H1 (cell line): ENCODE measurements around the gene ABI3. TPM values are rescaled to one million over a fixed set of nuclear protein-coding genes. Genes with fewer than 3 reads are reported as not detected.

Source experiments
- EGR1 ChIP-seq: IDR thresholded peaks from 2 replicates; pipeline ENCODE4 v1.6.1; 2011; ENCODE audit warnings: low read depth, low read length, borderline replicate concordance
- JUND ChIP-seq: IDR thresholded peaks from 2 replicates; pipeline ENCODE4 v1.6.1; 2011; ENCODE audit warnings: mild to moderate bottlenecking, improper control_type of control experiment, low read length
- MAX ChIP-seq: IDR thresholded peaks from 2 replicates; pipeline ENCODE4 v1.6.1; 2012; ENCODE audit warnings: inconsistent platforms
- POU5F1 ChIP-seq: IDR thresholded peaks from 2 replicates; pipeline ENCODE4 v1.6.1; 2011; ENCODE audit warnings: low read depth, mild to moderate bottlenecking, low read length, moderate library complexity
- SP1 ChIP-seq: IDR thresholded peaks from 2 replicates; pipeline ENCODE4 v1.6.1; 2011; ENCODE audit warnings: low read depth, low read length
- TCF12 ChIP-seq: IDR thresholded peaks from 2 replicates; pipeline ENCODE4 v1.6.1; 2011; ENCODE audit warnings: low read depth, mild to moderate bottlenecking, low read length
- TEAD4 ChIP-seq: IDR thresholded peaks from 2 replicates; pipeline ENCODE4 v1.6.1; 2012; ENCODE audit warnings: low read depth, low read length, inconsistent platforms, mixed read lengths
- polyA plus RNA-seq, 7 experiments: library from polyadenylated mRNA; depleted of rRNA in 3 of 7; stranded (reverse) in 5 of 7; unstranded in 2 of 7; fragments of >200 nt in 5 of 7; fragments of 200-250 nt in 2 of 7; gene quantifications; 1 replicate in 5 of 7; 2 replicates in 1 of 7; 4 replicates in 1 of 7; pipeline versions ENCODE4 v1.2.1 to v1.2.3, GENCODE V29; 2011 to 2013; ENCODE audit warnings: missing spikeins in 2 of 7, mixed read lengths in 2 of 7
- total RNA-seq: library from RNA; stranded (reverse); fragmentation: NEBNext Ultra II Directional; extraction: Animal tissue kit (Norgen Biotek cat#: 25700); gene quantifications from 2 replicates; pipeline ENCODE4 v1.2.1, GENCODE V29; 2021

Gene ABI3
- total and polyA plus RNA-seq, 2 of the 8 experiments (the other 6 are each of a cell fraction or from before 2014, with no cell fraction given): 1.3 to 2.5 TPM

DNA sequence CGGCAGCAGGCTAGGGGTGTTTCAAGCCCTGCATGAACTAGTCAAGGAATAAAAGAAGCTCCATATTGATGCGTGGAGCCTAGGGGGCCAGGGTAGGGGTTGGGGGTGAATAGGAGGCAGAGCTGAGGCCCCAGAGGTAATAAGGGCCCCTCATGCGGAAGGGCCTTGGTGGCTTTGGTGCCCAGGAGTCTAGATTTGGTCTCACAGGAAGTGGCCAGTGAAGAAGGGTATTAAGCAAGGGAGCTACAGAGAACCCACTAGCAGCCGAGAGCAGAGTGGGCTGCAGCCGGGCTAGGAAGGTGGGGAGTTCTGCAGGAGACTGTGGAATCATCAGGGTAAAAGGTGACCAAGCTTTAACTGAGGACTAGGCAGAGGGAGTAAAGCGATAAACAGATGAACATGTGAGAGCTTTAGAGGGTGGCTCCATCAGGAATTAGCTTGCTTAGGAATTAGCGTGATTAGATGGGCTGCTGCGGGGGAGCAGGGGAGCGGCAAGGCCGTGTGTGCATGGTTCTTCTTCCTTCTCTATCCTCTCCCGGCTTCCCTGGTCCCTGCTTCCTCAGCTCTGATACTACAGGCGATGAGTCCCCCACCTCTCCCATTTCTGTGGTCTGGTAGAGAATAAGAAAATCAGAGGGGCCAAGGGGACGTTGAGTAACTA lies 10.0 kb upstream of the ABI3 start (continued):
- TF ChIP-seq TEAD4: no peak
- no peak for TF ChIP-seq POU5F1
- no peak for TF ChIP-seq SP1
- TF ChIP-seq JUND: no peak
- TF ChIP-seq MAX: no peak
- TF ChIP-seq TCF12: no peak
- no peak for TF ChIP-seq EGR1
